SK-N-SH treated with all-trans-retinoic acid at 6 μM for 48 hours (cell line): ENCODE results near the gene FBXL13.
"Not testable (repeated sequence)": the region's sequence is repeated elsewhere in the genome, so short reads cannot be mapped to it uniquely, and the experiment has no call there.

Source experiments
- ATAC-seq: fragments of 200-7000 bp; cut with Tn5 transposase; 3 replicates; pipeline ENCODE4 v1.9.1; 2020; ENCODE audit warnings: mild to moderate bottlenecking, moderate library complexity
- BACH2 ChIP-seq: fragments of 250-450 bp; sonication (Bioruptor Pico); IDR thresholded peaks from 2 replicates; pipeline ENCODE4 v1.9.0; 2021; ENCODE audit warnings: mild to moderate bottlenecking, borderline replicate concordance
- CREB5 ChIP-seq: fragments of 250-450 bp; sonication (Bioruptor Pico); IDR thresholded peaks from 2 replicates; pipeline ENCODE4 v1.5.1; 2020; ENCODE audit warnings: low read depth, mild to moderate bottlenecking, moderate library complexity
- CSDC2 ChIP-seq: fragments of 250-450 bp; sonication (Bioruptor Pico); IDR thresholded peaks from 2 replicates; pipeline ENCODE4 v1.5.0; 2020; ENCODE audit warnings: mild to moderate bottlenecking, moderate library complexity
- CSRNP3 ChIP-seq: fragments of 250-450 bp; sonication (Bioruptor Pico); IDR thresholded peaks from 2 replicates; pipeline ENCODE4 v1.5.1; 2021; ENCODE audit warnings: mild to moderate bottlenecking, moderate library complexity
- ESRRG ChIP-seq: fragments of 250-450 bp; sonication (Bioruptor Pico); IDR thresholded peaks from 2 replicates; pipeline ENCODE4 v1.6.1; 2021; ENCODE audit warnings: mild to moderate bottlenecking
- GLIS3 ChIP-seq: fragments of 250-450 bp; sonication (Bioruptor Pico); IDR thresholded peaks from 2 replicates; pipeline ENCODE4 v1.5.0; 2020; ENCODE audit warnings: mild to moderate bottlenecking, moderate library complexity
- ISL1 ChIP-seq: fragments of 250-450 bp; sonication (Bioruptor Pico); IDR thresholded peaks from 2 replicates; pipeline ENCODE4 v2.1.2; 2022; ENCODE audit warnings: mild to moderate bottlenecking, moderate library complexity
- OSR1 ChIP-seq: fragments of 250-450 bp; sonication (Bioruptor Pico); IDR thresholded peaks from 2 replicates; pipeline ENCODE4 v1.8.0; 2022; ENCODE audit warnings: moderate library complexity, mild to moderate bottlenecking, inconsistent platforms
- PATZ1 ChIP-seq: fragments of 250-450 bp; sonication (Bioruptor Pico); IDR thresholded peaks from 2 replicates; pipeline ENCODE4 v1.8.0; 2020; ENCODE audit warnings: mild to moderate bottlenecking, moderate library complexity, borderline replicate concordance
- POU6F1 ChIP-seq: fragments of 250-450 bp; sonication (Bioruptor Pico); IDR thresholded peaks from 2 replicates; pipeline ENCODE4 v1.8.0; 2021; ENCODE audit warnings: low read depth, mild to moderate bottlenecking, moderate library complexity, borderline replicate concordance
- RARB ChIP-seq: fragments of 250-450 bp; sonication (Bioruptor Pico); IDR thresholded peaks from 2 replicates; pipeline ENCODE4 v1.8.0; 2021; ENCODE audit warnings: mild to moderate bottlenecking, moderate library complexity
- SNAI2 ChIP-seq: fragments of 250-450 bp; sonication (Bioruptor Pico); IDR thresholded peaks from 2 replicates; pipeline ENCODE4 v1.5.0; 2020; ENCODE audit warnings: mild to moderate bottlenecking, moderate library complexity
- TCF4 ChIP-seq: fragments of 250-450 bp; sonication (Bioruptor Pico); IDR thresholded peaks from 2 replicates; pipeline ENCODE4 v1.8.0; 2021; ENCODE audit warnings: mild to moderate bottlenecking, moderate library complexity, borderline replicate concordance
- TOX ChIP-seq: fragments of 250-450 bp; sonication (Bioruptor Pico); IDR thresholded peaks from 2 replicates; pipeline ENCODE4 v1.8.0; 2021; ENCODE audit warnings: mild to moderate bottlenecking, moderate library complexity, borderline replicate concordance
- TSHZ2 ChIP-seq: fragments of 250-450 bp; sonication (Bioruptor Pico); IDR thresholded peaks from 2 replicates; pipeline ENCODE4 v1.5.0; 2020; ENCODE audit warnings: mild to moderate bottlenecking, moderate library complexity
- ZFP3 ChIP-seq: fragments of 250-450 bp; sonication (Bioruptor Pico); IDR thresholded peaks from 2 replicates; pipeline ENCODE4 v1.5.0; 2020; ENCODE audit warnings: mild to moderate bottlenecking, moderate library complexity
- ZFP30 ChIP-seq: fragments of 450-650 bp; formaldehyde crosslinking; IDR thresholded peaks from 2 replicates; pipeline ENCODE4 v1.5.0; 2022; ENCODE audit warnings: mild to moderate bottlenecking, moderate library complexity
- ZNF565 ChIP-seq: fragments of 450-650 bp; formaldehyde crosslinking; conservative IDR thresholded peaks from 2 replicates; pipeline ENCODE4 v1.5.0; 2020; ENCODE audit warnings: low read depth, mild to moderate bottlenecking, moderate library complexity
- ZNF70 ChIP-seq: fragments of 450-650 bp; formaldehyde crosslinking; IDR thresholded peaks from 2 replicates; pipeline ENCODE4 v1.5.0; 2020; ENCODE audit warnings: mild to moderate bottlenecking, moderate library complexity
- ZNF8 ChIP-seq: fragments of 450-650 bp; formaldehyde crosslinking; IDR thresholded peaks from 2 replicates; pipeline ENCODE4 v1.5.0; 2020; ENCODE audit warnings: mild to moderate bottlenecking, moderate library complexity

FBXL13 gene

DNA sequence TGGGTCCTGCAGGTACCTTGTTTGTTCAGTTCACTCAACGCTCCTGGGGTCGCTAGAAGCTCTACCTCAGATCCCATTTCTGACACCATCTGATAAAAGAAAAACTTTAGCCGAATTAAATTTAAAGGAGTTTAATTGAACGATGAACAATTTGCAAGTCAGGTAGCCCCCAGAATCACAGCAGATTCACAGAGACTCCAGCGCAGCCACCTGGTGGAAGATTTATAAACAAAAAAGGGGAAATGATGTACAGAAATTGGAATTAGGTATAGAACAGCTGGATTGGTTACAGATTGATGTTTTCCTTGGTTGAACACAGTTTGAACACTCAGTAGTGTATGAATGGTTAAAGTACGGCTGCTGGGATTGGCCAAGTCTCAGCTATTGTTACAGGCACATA lies 23.1 kb downstream of the FBXL13 start:
- no peak for ATAC-seq
- TF ChIP-seq TCF4 (CRISPR knock-in tag) (no peak), ESRRG (CRISPR knock-in tag) (no peak), CSRNP3 (CRISPR knock-in tag) (no peak), TSHZ2 (no peak), CSDC2 (no peak)

GRCh38 chr7:103048833-103049232 lies 25.8 kb downstream of the FBXL13 start:
- no peak for TF ChIP-seq OSR1 (CRISPR knock-in tag)
- no peak for TF ChIP-seq TOX (CRISPR knock-in tag)
- ATAC-seq: no peak

- not testable (repeated sequence) for ATAC-seq
Measured at GRCh38 chr7:103041815-103042214, 32.8 kb downstream of the FBXL13 start.

DNA sequence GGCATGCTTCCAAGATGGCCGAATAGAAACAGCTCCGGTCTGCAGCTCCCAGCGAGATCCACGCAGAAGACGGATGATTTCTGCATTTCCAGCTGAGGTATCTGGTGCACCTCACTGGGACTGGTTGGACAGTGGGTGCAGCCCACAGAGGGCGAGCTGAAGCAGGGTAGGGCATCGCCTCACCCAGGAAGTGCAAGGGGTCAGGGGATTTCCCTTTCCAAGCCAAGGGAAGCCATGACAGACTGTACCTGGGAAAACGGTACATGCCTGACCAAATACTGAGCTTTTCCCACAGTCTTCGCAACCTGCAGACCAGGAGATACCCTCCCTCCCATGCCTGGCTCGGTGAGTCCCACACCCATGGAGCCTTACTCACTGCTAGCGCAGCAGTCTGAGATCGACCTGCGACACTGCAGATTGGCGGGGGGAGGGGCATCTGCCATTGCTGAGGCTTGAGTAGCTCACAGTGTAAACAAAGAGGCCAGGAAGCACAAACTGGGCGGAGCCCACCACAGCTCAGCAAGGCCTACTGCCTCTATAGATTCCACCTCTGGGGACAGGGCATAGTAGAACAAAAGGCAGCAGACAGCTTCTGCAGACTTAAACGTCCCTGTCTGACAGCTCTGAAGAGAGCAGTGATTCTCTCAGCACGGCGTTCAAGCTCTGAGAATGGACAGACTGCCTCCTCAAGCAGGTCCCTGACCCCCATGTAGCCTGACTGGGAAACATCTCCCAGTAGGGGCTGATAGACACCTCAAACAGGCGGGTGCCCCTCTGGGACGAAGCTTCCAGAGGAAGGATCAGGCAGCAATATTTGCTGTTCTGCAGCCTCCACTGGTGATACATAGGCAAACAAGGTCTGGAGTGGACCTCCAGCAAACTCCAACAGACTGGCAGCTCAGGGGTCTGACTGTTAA lies 36.5 kb downstream of the FBXL13 start:
- not testable (repeated sequence) for ATAC-seq

- no peak for ATAC-seq
- TF ChIP-seq CSDC2 (no peak), POU6F1 (CRISPR knock-in tag) (no peak), CREB5 (CRISPR knock-in tag) (no peak), BACH2 (no peak), TCF4 (CRISPR knock-in tag) (no peak), RARB (CRISPR knock-in tag) (no peak), GLIS3 (CRISPR knock-in tag) (no peak), ESRRG (CRISPR knock-in tag) (no peak), ISL1 (CRISPR knock-in tag) (no peak), SNAI2 (CRISPR knock-in tag) (no peak), PATZ1 (CRISPR knock-in tag) (no peak), ZFP3 (CRISPR knock-in tag) (no peak), TOX (CRISPR knock-in tag) (no peak), ZNF565 (CRISPR knock-in tag) (no peak), ZFP30 (no peak), ZNF8 (CRISPR knock-in tag) (no peak), ZNF70 (no peak), OSR1 (CRISPR knock-in tag) (no peak)
Measured at GRCh38 chr7:103037476-103037822, 37.1 kb downstream of the FBXL13 start.

GRCh38 chr7:103034318-103034717 lies 40.3 kb downstream of the FBXL13 start:
- ATAC-seq: not testable (repeated sequence)
